G401 (cell line): ENCODE measurements around the gene ST3GAL5. TPM values are rescaled to one million over a fixed set of nuclear protein-coding genes. Genes with fewer than 3 reads are reported as not detected.
A peak's percentile ranks its signal among the peaks of the same experiment; 100 is the strongest.

Source experiments
- DNase-seq: peaks from one replicate; pipeline ENCODE4 v3.0.0-alpha.2; 2015; ENCODE audit warnings: low spot score
- in situ Hi-C: cut with HindIII; loops from 2 replicates; pipeline ENCODE4 v1.10.0; 2016; ENCODE audit warnings: low sequenced_read_pairs, mixed read lengths
- total RNA-seq: library from RNA; depleted of rRNA; stranded (reverse); fragments of >200 nt; shearing (Covaris generic); gene quantifications from 2 replicates; pipeline ENCODE4 v1.2.3, GENCODE V29; 2014

The ST3GAL5 gene
- total RNA-seq, 1 experiment from 2014 or later, result 118 TPM

DNA sequence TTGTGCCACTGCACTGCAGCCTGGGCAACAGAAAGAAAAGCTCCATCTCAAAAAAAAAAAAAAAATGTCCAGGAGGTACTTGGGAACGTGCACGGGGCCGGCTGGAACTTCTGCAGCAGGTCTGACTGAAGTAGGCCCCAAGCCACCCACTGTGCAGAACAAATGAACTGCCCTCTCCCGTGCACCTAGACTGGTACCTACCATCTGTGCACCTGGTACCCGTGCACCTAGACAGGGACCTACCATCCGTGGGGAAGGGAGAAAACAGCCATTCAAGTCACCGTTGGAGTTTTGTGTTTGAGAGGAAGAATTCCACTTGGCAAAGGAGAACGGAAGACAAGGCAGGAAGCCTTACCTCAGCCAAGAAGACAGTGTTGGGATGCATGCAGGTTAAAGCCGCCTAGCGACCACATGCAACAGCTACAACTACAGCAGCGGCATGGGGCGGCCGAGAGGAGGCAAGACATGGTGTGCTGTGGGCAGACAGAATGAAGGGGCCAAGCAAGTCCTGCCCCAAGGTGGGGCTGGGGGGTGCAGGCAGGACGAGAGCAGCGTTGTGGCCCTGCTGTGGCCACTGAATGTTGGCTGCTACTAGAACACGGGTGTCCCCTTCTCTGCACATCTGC lies 16.1 kb downstream of the ST3GAL5 start:
- peak; percentile 66 for DNase-seq
- in situ Hi-C loops, result no loop called here

DNA sequence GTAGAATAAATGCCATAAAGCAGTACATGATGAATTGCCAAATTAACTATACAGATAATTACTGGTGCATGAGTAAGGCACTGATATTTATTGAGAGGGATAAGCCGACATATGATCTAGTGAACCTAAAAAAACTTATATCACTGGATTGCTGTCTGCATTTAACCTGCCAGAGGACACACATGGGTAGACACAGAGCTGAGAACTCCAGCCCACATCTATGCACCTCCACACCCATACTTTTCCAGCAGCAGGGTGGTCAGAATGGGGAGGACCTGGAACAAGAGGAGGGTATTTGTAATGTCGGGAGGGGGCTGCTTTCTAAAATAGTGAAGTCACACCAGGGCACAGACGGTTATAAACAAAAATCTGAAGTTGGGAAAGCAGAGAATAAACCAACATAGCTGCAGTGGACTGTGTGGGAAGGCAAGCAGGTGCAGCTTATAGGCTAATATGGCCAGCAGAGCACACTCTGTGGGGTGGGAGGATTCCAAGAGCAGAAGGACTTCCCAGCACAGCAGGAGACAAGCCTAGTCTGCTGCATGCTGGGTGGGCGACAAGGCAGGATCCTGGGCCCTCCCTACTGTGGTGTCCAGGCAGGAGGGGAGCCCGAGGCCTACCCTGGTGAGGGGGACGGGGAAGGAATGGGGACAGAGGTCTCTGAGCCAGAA lies 17.2 kb downstream of the ST3GAL5 start:
- in situ Hi-C loops, result no loop called here
- DNase-seq, result no peak

DNA sequence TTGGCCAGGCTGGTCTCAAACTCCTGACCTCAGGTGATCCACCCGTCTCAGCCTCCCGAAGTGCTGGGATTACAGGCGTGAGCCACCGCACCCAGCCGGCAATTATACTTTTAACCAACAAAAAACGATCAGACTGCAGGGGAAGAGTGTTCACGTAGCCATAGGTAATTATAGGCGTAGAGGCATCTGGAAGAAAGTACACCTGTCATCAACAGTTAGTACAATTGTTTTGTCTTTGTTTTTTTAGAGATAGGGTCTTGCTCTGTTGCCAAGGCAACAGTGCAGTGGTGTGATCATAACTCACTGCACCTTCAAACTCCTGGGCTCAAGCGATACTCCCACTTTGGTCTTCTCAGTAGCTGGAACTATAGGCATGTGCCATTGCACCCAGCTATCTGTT lies 20.0 kb downstream of the ST3GAL5 start:
- no peak for DNase-seq
- in situ Hi-C loops, result no loop called here

DNA sequence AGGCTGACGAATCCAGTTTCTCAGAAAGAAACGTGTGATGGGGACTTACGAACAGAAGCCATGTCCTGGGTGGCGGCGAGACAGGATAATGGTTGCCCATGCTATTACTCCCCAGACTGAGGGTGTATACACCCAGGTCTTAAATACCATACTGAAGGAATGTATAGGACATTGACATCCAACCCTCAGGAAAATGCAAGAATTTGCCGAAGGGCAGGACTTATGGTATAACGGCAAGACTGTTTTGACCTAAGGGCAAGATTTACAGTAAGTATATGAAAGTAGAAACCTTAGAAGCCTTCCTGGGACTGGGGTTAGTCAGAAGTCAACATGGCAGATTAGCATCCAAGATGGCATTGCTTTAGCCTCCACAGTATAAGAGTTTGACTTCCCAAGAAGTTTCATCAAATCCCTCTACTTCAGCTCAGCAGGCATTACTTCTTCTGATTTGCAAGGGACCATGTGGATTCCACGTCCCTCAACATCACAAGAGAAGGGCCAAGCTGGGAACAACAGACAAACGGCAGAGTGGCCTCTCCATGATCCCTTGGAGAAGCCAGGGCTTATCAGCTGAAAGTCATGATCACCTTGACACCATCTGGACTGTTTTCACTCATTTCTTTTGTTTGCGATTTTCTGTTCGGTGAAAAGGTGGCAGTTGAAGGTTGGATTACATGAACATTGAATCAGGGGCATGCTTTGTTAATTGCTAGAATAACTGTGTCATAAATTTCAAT lies 21.1 kb downstream of the ST3GAL5 start:
- no peak for DNase-seq
- in situ Hi-C loops, result no loop called here

DNA sequence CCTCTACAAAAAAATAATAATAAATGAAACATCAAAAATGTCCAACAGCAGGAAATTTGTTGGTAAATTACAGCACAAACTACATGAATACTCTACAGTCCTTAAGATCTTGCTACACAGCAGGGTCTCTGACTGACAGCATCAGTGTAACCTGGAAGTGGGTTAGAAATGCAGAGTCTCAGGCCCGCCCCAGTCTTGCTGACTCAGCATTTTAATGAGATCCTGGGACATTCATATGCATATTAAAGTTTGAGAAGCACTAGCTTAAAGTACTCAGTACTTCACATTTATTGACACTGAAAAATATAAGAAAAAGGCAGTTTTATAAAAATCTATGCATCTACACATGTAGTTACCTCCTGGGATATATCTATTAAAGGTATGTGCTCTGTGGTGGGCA lies 21.7 kb downstream of the ST3GAL5 start:
- DNase-seq, result no peak
- in situ Hi-C loops, result no loop called here

DNA sequence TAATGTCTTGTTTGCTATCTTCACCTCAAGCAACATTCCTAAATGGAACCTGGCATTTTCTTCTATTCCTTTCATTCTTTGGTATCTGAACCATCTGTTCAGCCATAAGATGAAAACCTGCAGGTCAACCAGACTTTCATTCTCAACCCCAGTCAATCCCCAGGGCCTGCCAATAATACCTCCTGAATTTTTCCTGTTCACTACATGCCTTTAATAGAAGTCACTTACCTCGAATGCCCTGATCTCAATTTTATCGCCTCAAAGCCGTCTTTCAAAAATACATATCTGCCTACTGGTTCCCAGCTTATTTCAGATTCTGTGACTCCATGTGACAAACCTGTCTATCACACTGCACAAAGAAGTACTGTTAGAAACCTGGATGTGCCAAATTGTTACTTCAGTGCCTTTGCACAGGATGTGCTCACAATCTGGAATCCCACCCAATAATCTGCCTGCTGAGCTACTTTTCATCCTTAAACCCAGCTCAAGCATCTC lies 22.6 kb downstream of the ST3GAL5 start:
- no peak for DNase-seq
- in situ Hi-C loops, result no loop called here

DNA sequence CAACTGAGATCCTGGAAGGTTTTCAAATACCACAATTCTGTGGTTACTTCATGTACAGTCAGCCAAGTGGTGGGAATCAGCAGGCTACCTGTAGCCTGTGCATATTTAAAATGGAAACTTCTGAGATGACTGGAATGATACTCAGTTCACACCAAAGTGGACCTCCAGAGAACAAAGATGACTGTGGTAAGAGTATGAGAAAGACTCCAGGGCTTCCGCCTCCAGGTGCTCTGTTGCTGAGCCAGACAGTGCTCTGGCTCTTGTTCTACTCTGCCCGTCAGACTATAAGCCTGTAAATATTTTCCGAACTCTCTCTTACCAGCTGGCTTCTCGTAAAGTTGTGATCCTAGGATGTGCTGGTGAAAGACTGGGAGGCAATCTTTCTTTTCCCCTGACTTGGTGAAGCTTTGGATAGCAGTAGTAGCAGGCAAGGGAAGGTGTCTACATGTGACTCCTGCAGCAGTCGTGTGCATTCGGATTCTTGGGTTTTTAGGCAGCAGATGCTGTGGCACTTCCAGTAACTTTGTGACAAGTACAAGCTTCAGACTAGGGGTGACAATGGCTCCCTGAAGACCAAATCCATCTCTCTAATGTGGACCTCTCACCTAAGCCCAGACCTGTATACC lies 23.1 kb downstream of the ST3GAL5 start:
- DNase-seq, result no peak
- in situ Hi-C loops, result no loop called here

DNA sequence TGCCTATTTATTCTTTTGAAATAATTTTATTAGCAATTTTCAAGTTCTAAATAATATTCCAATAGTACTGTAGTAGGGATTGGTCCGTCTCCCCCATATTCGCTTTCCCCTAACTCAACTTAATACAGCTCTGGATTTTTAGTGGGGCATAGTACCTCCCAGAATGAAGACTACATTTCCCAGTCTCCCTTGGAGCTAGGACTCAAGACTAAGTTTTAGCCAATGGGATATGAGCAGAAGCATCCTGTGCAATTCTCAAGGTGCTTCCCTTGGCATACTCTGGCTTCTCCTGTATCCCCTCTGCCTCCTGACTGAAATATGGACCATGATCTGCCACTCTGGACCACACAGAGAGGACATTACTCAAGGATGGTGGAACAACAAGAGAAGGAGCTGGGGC lies 24.1 kb downstream of the ST3GAL5 start:
- no peak for DNase-seq
- in situ Hi-C loops, result no loop called here

DNA sequence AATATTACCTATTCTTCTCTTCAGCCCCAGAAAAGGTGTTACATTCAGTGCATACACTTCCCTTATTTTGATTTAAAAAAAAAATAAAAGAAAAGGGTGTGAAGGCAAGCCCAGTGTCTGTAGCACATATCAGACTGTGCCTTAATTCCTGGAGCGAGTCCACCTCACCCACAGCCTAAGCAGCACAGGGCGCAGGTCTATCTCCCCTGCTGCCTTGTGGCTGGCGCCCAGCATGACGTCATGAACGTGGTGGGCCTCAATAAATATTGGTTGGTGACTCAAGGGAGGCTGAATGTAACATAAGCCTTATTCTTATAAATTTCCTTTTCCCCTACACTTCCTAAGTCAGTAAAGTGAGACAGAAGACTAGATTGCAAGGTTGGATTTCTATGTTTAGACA lies 26.4 kb downstream of the ST3GAL5 start:
- in situ Hi-C loops, result no loop called here

DNA sequence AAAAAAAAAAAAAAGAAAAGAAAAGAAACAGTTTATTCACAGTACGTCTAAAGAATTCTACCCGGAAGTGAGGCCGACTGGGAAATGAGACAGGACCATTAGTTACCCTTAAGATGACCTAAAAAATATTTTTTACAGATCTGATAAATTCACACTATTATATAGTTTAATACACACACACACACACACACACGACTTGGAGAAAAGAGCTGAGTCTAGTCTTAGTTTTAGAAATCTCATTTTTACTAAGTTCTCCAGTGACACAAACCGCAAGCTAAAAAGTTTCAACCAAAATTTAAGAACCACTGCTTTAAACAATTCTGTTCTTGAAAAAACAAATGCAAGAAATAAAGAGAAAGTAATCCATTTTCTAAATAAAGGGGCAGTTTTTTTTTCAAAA lies 27.1 kb downstream of the ST3GAL5 start:
- in situ Hi-C loops, result no loop called here
- DNase-seq, result no peak

More for the DNA sequence above, 26.4 kb downstream of the ST3GAL5 start:
- DNase-seq, result no peak

DNA sequence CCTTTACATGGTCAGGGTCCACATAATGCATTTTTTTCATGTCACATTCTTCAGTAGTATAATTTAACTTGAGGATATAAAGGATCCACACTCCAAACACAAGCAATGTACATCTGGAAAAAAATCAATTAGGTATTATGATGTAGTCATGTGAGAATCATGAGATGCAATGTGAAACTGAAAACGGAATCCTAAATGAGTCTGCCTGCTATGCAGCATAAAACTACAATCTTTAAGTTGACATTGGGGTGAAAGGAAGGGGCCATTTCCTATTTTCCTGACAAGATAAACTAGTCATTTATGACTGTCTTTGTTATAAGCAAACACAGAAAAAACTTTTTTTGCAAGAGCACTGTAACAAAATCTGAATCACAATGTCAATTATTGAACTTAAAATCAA lies 27.6 kb downstream of the ST3GAL5 start:
- in situ Hi-C loops, result no loop called here
- DNase-seq, result no peak

DNA sequence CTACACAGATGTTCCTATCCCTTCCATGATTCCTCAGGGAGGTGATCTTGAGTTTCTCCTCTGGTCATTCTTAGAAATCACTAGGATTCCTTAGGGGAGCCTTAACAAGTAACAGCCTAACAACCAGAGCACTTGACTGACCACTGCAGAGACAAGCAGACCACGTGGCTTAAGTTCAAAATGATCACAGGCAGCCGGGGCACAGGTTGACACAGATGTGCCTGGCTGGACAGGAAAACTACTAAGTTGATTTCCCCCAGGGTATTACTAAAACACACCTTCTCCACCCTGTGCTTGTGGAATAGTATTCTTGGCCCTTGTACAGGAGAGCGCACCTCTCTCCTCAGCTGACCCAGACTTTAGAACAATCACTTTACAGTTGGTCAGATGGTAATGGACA lies 29.9 kb downstream of the ST3GAL5 start:
- in situ Hi-C loops, result no loop called here
- no peak for DNase-seq

DNA sequence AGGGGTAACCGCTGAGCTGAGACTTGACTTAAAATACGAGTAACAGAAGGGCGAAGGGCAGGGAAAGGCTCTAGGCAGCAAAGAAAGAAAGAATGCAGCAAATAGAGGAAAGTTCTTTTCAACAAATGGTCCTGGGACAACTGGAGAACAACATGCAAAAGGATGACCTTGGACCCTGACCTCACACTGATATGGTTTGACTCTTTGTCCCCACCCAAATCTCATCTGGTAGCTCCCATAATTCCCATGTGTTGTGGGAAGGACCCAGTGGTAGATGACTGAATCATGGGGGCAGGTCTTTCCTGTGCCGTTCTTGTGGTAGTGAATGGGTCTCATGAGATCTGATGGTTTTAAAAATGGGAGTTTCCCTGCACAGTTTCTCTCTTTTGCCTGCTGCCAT lies 33.9 kb downstream of the ST3GAL5 start:
- in situ Hi-C loops, result no loop called here
- no peak for DNase-seq

DNA sequence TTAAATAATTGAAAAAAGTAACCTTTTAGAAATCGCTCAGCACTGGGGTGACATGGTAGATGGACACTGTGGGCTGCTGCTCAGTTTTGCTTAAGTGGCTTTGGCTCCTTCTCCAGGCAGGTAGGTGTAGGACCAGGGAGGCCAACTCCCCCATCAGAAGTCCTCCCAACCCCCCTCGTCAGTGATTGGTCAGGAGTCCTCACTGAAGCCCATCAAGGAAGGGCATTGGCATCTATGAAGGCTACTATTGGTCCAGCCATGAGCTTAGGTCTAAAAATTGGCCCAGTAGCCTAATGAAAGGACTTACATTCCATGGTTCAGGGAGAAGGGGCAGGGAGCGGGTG lies 34.7 kb downstream of the ST3GAL5 start:
- in situ Hi-C loops, result no loop called here

DNA sequence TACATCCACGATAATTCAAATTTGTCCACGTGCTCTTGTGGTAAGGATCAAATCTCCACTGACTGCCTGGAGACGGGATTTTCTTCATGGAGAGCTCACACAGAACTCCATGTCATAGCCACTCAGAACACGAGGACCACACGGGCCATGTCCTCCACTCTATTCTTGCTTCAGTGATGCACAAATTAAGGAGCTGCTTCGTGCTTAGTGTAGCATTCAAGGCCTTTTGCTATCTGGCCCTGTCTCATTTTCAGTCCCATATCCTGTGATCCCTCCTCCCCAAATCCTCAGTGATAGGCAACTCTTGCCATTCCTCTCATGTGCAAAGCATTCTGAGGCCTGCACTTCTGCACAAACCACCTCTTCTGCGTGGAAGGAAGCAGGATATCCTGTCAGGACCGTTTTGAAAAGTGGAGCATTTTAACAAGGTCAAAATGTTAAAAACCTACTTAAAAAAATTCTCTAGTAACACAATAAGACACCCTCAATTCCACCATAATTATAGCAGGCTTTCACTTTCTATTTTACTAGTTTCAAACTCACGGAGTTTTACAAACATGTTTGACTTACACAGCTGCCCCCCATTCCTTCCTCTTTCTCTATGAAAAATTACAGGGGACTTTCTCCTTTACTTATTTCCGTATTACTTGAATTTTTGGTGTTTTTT lies 35.2 kb downstream of the ST3GAL5 start:
- DNase-seq, result no peak
- in situ Hi-C loops, result no loop called here

More for the DNA sequence above, 34.7 kb downstream of the ST3GAL5 start:
- no peak for DNase-seq

DNA sequence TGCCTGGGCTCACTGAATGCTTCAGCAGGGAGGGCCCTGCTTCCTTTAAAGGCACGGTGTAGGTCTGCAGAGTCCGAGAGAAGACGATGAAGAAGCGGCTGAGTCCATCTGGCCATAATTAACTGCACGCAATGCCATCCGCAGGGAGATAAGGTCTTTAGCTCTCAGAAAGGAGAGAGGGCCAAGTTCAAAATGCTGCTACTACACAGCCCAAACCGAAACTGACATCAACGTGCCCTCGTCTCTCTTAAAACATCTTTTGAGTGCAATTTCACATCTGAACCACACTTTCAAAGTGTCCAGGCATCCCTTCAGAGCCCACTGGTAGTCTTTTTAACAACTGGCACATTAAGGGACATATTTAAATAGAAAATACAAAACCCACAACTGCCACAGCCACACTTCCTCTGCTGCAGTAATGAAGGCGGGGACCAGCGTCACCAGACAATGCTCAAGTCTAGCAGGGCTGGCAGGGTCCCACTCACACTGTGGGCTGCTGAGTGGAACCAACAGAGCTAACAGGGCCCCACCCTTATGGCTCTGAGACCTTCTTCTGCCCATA lies 35.8 kb downstream of the ST3GAL5 start:
- DNase-seq, result no peak
- in situ Hi-C loops, result no loop called here

DNA sequence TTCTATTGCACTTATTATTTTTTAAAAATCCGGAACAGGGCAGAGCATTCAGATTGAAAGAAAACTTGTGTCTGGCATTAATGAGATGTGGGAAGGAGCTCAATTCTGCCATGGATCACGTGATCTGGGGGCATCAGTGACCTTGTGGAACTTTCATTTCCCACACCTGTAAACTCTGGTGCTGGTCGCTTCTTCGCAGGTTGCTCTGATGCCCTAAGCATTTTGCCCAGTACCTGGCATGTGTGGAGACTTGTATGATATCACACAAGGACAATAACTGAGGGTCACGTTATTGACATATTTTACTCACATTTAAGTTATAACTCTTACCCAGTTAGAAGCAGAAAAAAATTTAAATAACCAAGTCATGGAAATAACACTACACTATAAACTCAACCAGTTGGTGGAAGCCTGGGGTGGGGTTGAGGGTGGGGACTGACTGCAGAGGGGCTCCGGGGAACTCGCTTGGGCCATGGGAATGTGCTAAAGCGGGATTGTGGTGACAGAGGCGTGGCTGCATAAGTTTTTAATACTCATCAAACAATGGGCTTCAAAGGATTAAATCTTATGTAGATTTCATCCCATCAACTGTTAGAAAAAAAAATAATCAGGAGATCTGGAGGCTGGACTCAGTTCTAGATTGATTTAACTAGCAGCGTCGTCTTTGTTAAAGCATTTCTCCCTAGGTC lies 36.5 kb downstream of the ST3GAL5 start:
- in situ Hi-C loops, result no loop called here
- no peak for DNase-seq

DNA sequence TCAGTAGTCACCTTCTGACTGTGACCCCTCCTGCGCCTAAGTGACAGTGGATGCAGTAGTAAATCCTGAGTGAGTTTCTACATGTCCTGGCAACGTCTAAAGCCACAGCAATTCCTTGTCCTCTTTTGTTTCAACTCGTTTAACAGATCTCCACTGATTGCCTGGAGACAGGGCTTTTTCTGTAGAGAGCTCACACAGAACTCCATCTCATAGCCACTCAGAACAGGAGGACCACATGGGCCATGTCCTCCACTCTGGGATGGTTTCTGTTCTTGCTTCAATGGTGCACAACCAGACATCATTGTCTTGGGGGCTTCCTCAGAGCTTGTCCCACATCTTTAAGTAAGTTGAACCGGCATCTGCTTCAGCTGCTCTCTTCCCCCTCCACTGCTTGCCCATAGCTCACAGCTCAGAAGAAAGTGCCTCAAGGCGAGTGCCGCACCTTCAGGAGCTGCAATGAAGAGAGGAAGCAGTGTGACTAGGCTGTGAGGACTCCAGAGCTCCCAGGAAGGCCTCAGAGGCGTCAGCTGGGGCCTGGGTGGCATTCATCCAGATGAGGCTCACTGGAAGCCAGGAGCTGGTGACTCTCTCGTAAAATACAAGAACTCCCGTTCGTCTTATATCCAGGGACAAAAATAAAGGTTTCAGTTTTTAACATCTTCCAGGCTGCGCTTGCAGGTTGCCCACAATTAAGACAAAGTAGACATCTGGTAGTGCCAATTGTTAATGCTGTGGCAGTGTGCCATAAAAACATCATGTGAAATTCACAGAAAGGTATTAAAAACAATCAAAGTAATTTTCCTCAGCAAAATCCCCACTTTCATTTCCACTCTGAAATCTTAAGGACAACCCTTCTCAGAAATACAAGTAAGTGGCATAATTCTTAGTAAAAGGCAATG lies 37.3 kb downstream of the ST3GAL5 start:
- in situ Hi-C loops, result no loop called here
- no peak for DNase-seq
